Suprapubic skin (tissue), 4 donors: ENCODE measurements around the gene CYP4F22. TPM values are rescaled to one million over a fixed set of nuclear protein-coding genes. Genes with fewer than 3 reads are reported as not detected.
A peak's percentile ranks its signal among the peaks of the same experiment; 100 is the strongest.

Experiments
- DNase-seq, 2 donors: peaks; one replicate each; pipeline ENCODE4 v3.0.0-alpha.2; 2019; ENCODE audit warnings: low spot score in 2 of 2
- H3K27ac ChIP-seq: fragments of 200-600 bp; sonication (generic); one replicate; pipeline ENCODE4 v1.5.1; 2019
- H3K27me3 ChIP-seq: fragments of 200-600 bp; sonication (generic); one replicate; pipeline ENCODE4 v1.5.1; 2019
- H3K36me3 ChIP-seq: fragments of 200-600 bp; sonication (generic); one replicate; pipeline ENCODE4 v1.5.1; 2019
- H3K4me1 ChIP-seq: fragments of 200-600 bp; sonication (generic); one replicate; pipeline ENCODE4 v1.5.1; 2019
- H3K4me3 ChIP-seq: fragments of 200-600 bp; sonication (generic); one replicate; pipeline ENCODE4 v1.5.1; 2019; ENCODE audit warnings: mild to moderate bottlenecking
- H3K9me3 ChIP-seq: fragments of 200-600 bp; sonication (generic); one replicate; pipeline ENCODE4 v1.5.1; 2019
- EP300 ChIP-seq: sonication (generic); formaldehyde crosslinking; IDR thresholded peaks from one replicate; pipeline ENCODE4 v1.6.1; 2017; ENCODE audit warnings: antibody characterized with exemption
- POLR2A ChIP-seq, 2 donors: fragments of 450-650 bp; IDR thresholded peaks; one replicate each; pipeline ENCODE4 v1.6.1; 2017; ENCODE audit warnings: antibody characterized with exemption in 2 of 2, mild to moderate bottlenecking in 2 of 2, moderate library complexity in 2 of 2
- POLR2AphosphoS5 ChIP-seq, 3 donors: sonication (generic); formaldehyde crosslinking; IDR thresholded peaks; one replicate each; pipeline ENCODE4 v1.6.1; 2017; ENCODE audit warnings: antibody characterized with exemption in 3 of 3
- WGBS: methylation state at CpG from one replicate; pipeline ENCODE4 v1.1.5; 2018; 5-methylcytosine and 5-hydroxymethylcytosine counted together
- total RNA-seq, 4 donors: library from RNA; depleted of rRNA; stranded (reverse); fragments of >200 nt; gene quantifications; one replicate each; pipeline ENCODE4 v1.1.0, GENCODE V29; 2016
- TF ChIP-seq, protein P1 (sequence below), 2 donors: fragments of 200-600 bp in 1 of 2; fragments of 450-650 bp in 1 of 2; sonication (generic) in 1 of 2; IDR thresholded peaks; one replicate each; pipeline ENCODE4 v1.5.1; 2016 to 2019; ENCODE audit warnings: antibody characterized with exemption in 2 of 2, mild to moderate bottlenecking in 1 of 2, moderate library complexity in 1 of 2

CYP4F22 gene
- total RNA-seq, 4 donors from 2014 or later, result 26.0 to 77.7 (median 55.5) TPM

DNA sequence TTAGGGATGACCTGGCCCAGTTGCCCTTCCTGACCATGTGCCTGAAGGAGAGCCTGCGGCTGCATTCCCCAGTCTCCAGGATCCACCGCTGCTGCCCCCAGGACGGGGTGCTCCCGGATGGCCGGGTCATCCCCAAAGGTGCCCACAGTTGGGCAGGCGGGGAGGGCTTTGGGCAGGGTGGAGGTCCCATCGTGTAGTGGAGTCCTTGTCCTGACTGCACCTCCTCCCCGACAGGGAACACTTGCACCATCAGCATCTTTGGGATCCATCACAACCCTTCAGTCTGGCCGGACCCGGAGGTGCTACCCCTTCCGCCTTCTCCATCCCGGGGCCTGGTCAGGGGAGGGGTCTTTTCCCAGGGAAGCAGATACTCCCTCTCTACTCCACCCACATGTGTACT lies 75.0 kb downstream of the CYP4F22 start:
- no peak overlapping the region for H3K4me3 ChIP-seq
- no peak for TF ChIP-seq POLR2A (IDR thresholded peaks at IDR 0.05)
- peaks cover 25% of the 10 kb centered on the region for H3K27me3 ChIP-seq
- no peaks in the 10 kb centered on the region for H3K9me3 ChIP-seq
- H3K27ac ChIP-seq, result no peak overlapping the region
- peak in 1 of 2 donors; percentile 16 for DNase-seq
- WGBS, result 72% methylated on average over 12 of the region's 12 CpGs
- peaks cover 7% of the 10 kb centered on the region for H3K4me1 ChIP-seq
- no peaks in the 10 kb centered on the region for H3K36me3 ChIP-seq

DNA sequence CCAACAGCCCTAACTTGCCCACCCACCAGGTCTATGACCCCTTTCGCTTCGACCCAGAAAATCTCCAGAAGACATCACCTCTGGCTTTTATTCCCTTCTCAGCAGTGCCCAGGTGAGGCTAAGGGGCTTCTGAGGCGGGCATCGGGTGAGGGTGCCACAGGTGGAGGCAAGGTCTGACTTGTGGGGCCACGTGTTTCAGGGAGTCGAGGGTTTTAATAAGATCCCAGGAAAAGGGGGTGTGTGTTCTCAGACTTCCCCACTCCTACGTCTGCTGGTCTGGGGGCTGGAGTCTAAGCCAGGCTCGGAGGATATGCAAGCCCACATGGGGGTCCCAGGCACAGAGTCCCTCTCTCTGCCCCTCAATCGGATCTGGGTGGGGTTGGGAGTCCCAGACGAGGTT lies 75.8 kb downstream of the CYP4F22 start:
- Histone ChIP-seq H3K27ac (no peak overlapping the region), H3K36me3 (no peaks in the 10 kb centered on the region), H3K9me3 (no peaks in the 10 kb centered on the region), H3K4me1 (peaks cover 7% of the 10 kb centered on the region), H3K4me3 (no peak overlapping the region), H3K27me3 (peaks cover 25% of the 10 kb centered on the region)
- DNase-seq, result no peak
- WGBS, result 36% methylated on average over 8 of the region's 10 CpGs
- TF ChIP-seq, protein P1, sequence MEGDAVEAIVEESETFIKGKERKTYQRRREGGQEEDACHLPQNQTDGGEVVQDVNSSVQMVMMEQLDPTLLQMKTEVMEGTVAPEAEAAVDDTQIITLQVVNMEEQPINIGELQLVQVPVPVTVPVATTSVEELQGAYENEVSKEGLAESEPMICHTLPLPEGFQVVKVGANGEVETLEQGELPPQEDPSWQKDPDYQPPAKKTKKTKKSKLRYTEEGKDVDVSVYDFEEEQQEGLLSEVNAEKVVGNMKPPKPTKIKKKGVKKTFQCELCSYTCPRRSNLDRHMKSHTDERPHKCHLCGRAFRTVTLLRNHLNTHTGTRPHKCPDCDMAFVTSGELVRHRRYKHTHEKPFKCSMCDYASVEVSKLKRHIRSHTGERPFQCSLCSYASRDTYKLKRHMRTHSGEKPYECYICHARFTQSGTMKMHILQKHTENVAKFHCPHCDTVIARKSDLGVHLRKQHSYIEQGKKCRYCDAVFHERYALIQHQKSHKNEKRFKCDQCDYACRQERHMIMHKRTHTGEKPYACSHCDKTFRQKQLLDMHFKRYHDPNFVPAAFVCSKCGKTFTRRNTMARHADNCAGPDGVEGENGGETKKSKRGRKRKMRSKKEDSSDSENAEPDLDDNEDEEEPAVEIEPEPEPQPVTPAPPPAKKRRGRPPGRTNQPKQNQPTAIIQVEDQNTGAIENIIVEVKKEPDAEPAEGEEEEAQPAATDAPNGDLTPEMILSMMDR (IDR thresholded peaks at IDR 0.05), result no peak
- TF ChIP-seq POLR2AphosphoS5 (IDR thresholded peaks at IDR 0.05) (no peak), EP300 (no peak), POLR2A (IDR thresholded peaks at IDR 0.05) (no peak)

DNA sequence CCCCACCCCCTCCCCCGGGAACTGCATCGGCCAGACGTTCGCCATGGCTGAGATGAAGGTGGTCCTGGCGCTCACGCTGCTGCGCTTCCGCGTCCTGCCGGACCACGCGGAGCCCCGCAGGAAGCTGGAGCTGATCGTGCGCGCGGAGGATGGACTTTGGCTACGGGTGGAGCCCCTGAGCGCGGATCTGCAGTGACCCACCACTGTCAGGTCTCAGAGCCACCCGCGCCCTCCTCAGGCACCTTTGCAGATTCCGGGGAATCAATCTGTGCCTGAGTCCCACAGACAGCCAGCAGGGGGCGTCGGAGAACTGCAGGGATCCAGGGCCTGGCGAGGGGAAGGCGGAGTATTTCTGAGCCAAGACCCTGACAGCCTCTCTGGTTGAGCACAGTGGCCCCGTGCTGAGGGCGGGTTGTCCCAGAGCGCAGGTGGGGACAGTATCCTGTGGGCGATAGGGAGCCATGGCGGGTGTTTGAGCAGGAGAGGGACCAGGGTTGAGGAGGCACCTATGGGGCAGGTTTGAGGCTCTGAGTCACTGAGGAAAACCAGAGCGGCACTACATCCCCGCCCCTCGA lies 76.3 kb downstream of the CYP4F22 start:
- no peak for TF ChIP-seq POLR2A (IDR thresholded peaks at IDR 0.05)
- TF ChIP-seq, protein P1 (IDR thresholded peaks at IDR 0.05), result peak; percentile 68 to 91
- no peak for TF ChIP-seq EP300
- H3K27ac ChIP-seq, result no peak overlapping the region
- H3K4me3 ChIP-seq, result no peak overlapping the region
- 9% methylated on average over 22 of the region's 35 CpGs for WGBS
- H3K9me3 ChIP-seq, result no peaks in the 10 kb centered on the region
- H3K27me3 ChIP-seq, result peaks cover 25% of the 10 kb centered on the region
- DNase-seq, result peak; percentile 78 to 87
- H3K4me1 ChIP-seq, result peaks cover 7% of the 10 kb centered on the region
- H3K36me3 ChIP-seq, result no peaks in the 10 kb centered on the region

DNA sequence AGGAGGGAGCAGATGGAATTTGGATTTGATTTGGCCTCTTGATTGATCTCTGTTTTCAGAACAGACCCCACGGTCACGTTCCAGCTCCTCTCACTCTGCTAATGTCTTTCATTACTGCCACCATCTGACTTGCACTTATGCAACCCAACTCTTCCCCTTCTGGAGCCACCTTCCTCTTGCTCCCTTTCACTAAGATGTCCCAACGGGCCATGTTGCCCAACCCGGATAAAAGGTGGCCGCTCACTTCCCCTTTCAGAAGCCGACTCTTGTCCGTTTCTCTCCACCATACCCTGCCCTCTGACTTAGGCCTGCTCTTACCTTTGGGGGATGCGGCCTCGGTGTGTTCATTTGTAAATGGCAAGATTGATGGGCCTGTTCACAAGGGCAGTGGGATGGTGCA lies 79.3 kb downstream of the CYP4F22 start:
- no peaks in the 10 kb centered on the region for H3K9me3 ChIP-seq
- no peak overlapping the region for H3K27ac ChIP-seq
- no peaks in the 10 kb centered on the region for H3K36me3 ChIP-seq
- 79% methylated on average over 9 of the region's 9 CpGs for whole genome bisulfite sequencing
- H3K27me3 ChIP-seq, result peaks cover 29% of the 10 kb centered on the region
- DNase-seq, result peak in 1 of 2 donors; percentile 45
- H3K4me3 ChIP-seq, result no peak overlapping the region
- TF ChIP-seq EP300, result no peak
- TF ChIP-seq, protein P1 (IDR thresholded peaks at IDR 0.05), result no peak
- no peak for TF ChIP-seq POLR2AphosphoS5 (IDR thresholded peaks at IDR 0.05)
- TF ChIP-seq POLR2A (IDR thresholded peaks at IDR 0.05), result no peak
- H3K4me1 ChIP-seq, result peaks cover 7% of the 10 kb centered on the region

DNA sequence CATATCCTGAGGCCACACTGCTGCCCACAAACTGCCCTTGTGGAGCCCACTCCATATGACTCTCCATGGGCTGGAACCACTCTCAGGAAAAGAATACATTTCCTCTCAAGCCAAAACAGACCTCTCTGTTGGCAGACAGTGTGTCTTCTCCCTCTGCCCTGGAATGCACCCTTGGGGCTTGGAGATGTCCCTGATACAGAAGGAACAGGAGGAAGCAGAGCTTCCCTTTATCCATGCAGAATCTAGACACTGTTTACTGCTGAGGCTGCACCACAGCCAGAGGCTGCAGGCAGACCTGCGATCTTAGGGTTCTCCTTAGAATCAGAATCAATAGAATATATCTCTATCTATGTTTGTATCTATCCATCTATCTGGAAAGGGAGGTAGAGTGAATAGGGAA lies 79.9 kb downstream of the CYP4F22 start:
- H3K4me3 ChIP-seq, result no peak overlapping the region
- H3K4me1 ChIP-seq, result peaks cover 7% of the 10 kb centered on the region
- no peaks in the 10 kb centered on the region for H3K36me3 ChIP-seq
- peaks cover 26% of the 10 kb centered on the region for H3K27me3 ChIP-seq
- DNase-seq, result no peak
- no peaks in the 10 kb centered on the region for H3K9me3 ChIP-seq
- H3K27ac ChIP-seq, result no peak overlapping the region
- 50% methylated on average over 1 of the region's 1 CpG for WGBS
- TF ChIP-seq, protein P1 (IDR thresholded peaks at IDR 0.05), result no peak
- no peak for TF ChIP-seq EP300
- TF ChIP-seq POLR2AphosphoS5 (IDR thresholded peaks at IDR 0.05), result no peak
- no peak for TF ChIP-seq POLR2A (IDR thresholded peaks at IDR 0.05)
